HEK293 (cell line): Measurements from ENCODE around the gene GPSM1.

Experiments
- CTCF ChIP-seq: fragments of 450-650 bp; formaldehyde crosslinking; IDR thresholded peaks from 2 replicates; pipeline ENCODE4 v1.5.1; 2016; ENCODE audit warnings: missing biosample characterization, missing genetic modification characterization
- TSHZ1 ChIP-seq: fragments of 450-650 bp; formaldehyde crosslinking; IDR thresholded peaks from 2 replicates; pipeline ENCODE4 v1.5.1; 2016; ENCODE audit warnings: missing biosample characterization, missing genetic modification characterization, borderline replicate concordance
- ZNF133 ChIP-seq: fragments of 450-650 bp; formaldehyde crosslinking; IDR thresholded peaks from 2 replicates; pipeline ENCODE4 v1.5.1; 2016; ENCODE audit warnings: missing biosample characterization, missing genetic modification characterization
- ZNF148 ChIP-seq: fragments of 450-650 bp; formaldehyde crosslinking; IDR thresholded peaks from 2 replicates; pipeline ENCODE4 v1.5.0; 2017; ENCODE audit warnings: missing biosample characterization, missing genetic modification characterization, borderline replicate concordance
- ZNF302 ChIP-seq: fragments of 450-650 bp; formaldehyde crosslinking; IDR thresholded peaks from 2 replicates; pipeline ENCODE4 v1.5.1; 2016; ENCODE audit warnings: missing biosample characterization, missing genetic modification characterization, low read depth
- ZNF549 ChIP-seq: fragments of 450-650 bp; IDR thresholded peaks from 2 replicates; pipeline ENCODE4 v1.5.1; 2018; ENCODE audit warnings: missing biosample characterization, missing genetic modification characterization, mild to moderate bottlenecking, inconsistent platforms, moderate library complexity
- ZNF558 ChIP-seq: fragments of 450-650 bp; formaldehyde crosslinking; IDR thresholded peaks from 2 replicates; pipeline ENCODE4 v1.5.1; 2016; ENCODE audit warnings: missing biosample characterization, missing genetic modification characterization
- ZNF670 ChIP-seq: fragments of 450-650 bp; formaldehyde crosslinking; IDR thresholded peaks from 2 replicates; pipeline ENCODE4 v1.5.1; 2016; ENCODE audit warnings: missing biosample characterization, missing genetic modification characterization, low read depth
- ZNF707 ChIP-seq: fragments of 450-650 bp; formaldehyde crosslinking; IDR thresholded peaks from 2 replicates; pipeline ENCODE4 v1.5.1; 2016; ENCODE audit warnings: missing biosample characterization, missing genetic modification characterization
- ZSCAN5A ChIP-seq: fragments of 450-650 bp; formaldehyde crosslinking; IDR thresholded peaks from 2 replicates; pipeline ENCODE4 v1.5.1; 2016; ENCODE audit warnings: missing biosample characterization, missing genetic modification characterization

GRCh38 chr9:136299116-136299515 lies 28.2 kb upstream of the GPSM1 start:
- TF ChIP-seq CTCF (tag by site-specific recombination), result no peak
- TF ChIP-seq ZNF133 (tag by site-specific recombination), result no peak
- no peak for TF ChIP-seq ZNF148 (tag by site-specific recombination)
- no peak for TF ChIP-seq ZNF302
- TF ChIP-seq TSHZ1 (tag by site-specific recombination), result no peak
- TF ChIP-seq ZNF558 (tag by site-specific recombination), result no peak
- TF ChIP-seq ZNF707, result no peak
- no peak for TF ChIP-seq ZSCAN5A (tag by site-specific recombination)
- TF ChIP-seq ZNF670, result no peak
- TF ChIP-seq ZNF549, result no peak
